GM23338 (cell line): ENCODE results near the gene NFKBIA. TPM values are rescaled to one million over a fixed set of nuclear protein-coding genes. Genes with fewer than 3 reads are reported as not detected.

Source experiments
- ATAC-seq: fragments of 200-7000 bp; cut with Tn5 transposase; 3 replicates; pipeline ENCODE4 v1.9.1; 2020
- DNase-seq: peaks from one replicate; pipeline ENCODE4 v3.0.0-alpha.2; 2015; ENCODE audit warnings: low spot score
- H2AFZ ChIP-seq: fragments of 200-600 bp; sonication (generic); 2 replicates; pipeline ENCODE4 v1.8.0; 2016; ENCODE audit warnings: antibody characterized with exemption, mild to moderate bottlenecking, moderate library complexity
- H3F3A ChIP-seq: fragments of 200-600 bp; sonication (generic); replicated peaks from 2 replicates; pipeline ENCODE4 v1.8.0; 2017; ENCODE audit warnings: antibody characterized with exemption, mixed run types, low read depth
- H3K27ac ChIP-seq: fragments of 200-600 bp; sonication (generic); 2 replicates; pipeline ENCODE4 v1.6.1; 2016; ENCODE audit warnings: low read depth
- H3K27me3 ChIP-seq: fragments of 200-600 bp; sonication (generic); 2 replicates; pipeline ENCODE4 v1.8.0; 2016; ENCODE audit warnings: mild to moderate bottlenecking, mixed run types, moderate library complexity; ENCODE audit not compliant: insufficient read depth
- H3K36me3 ChIP-seq: fragments of 200-600 bp; sonication (generic); 2 replicates; pipeline ENCODE4 v1.8.0; 2016; ENCODE audit warnings: mild to moderate bottlenecking; ENCODE audit not compliant: insufficient read depth
- H3K4me1 ChIP-seq: fragments of 200-600 bp; sonication (generic); 2 replicates; pipeline ENCODE4 v1.8.0; 2016; ENCODE audit warnings: mild to moderate bottlenecking, moderate library complexity; ENCODE audit not compliant: insufficient read depth
- H3K4me2 ChIP-seq: fragments of 200-600 bp; sonication (generic); 2 replicates; pipeline ENCODE4 v1.7.1; 2017; ENCODE audit warnings: mixed run types
- H3K4me3 ChIP-seq: fragments of 200-600 bp; sonication (generic); 2 replicates; pipeline ENCODE4 v1.6.1; 2016; ENCODE audit warnings: mixed run types
- H3K79me2 ChIP-seq: fragments of 200-600 bp; sonication (generic); replicated peaks from 2 replicates; pipeline ENCODE4 v1.8.0; 2017; ENCODE audit warnings: mild to moderate bottlenecking; ENCODE audit not compliant: insufficient read depth
- H3K9me2 ChIP-seq: fragments of 200-600 bp; sonication (generic); 2 replicates; pipeline ENCODE4 v1.8.0; 2017; ENCODE audit not compliant: insufficient read depth
- H4K20me1 ChIP-seq: fragments of 200-600 bp; sonication (generic); replicated peaks from 2 replicates; pipeline ENCODE4 v1.8.0; 2017; ENCODE audit warnings: mild to moderate bottlenecking; ENCODE audit not compliant: insufficient read depth
- H3K27ac Mint-ChIP-seq: 2 replicates; pipeline ENCODE4 v1.8.0; 2020; ENCODE audit warnings: inconsistent platforms, mild to moderate bottlenecking, moderate library complexity, mixed read lengths
- H3K27me3 Mint-ChIP-seq: 3 replicates; pipeline ENCODE4 v1.8.0; 2022; ENCODE audit warnings: low read depth, mild to moderate bottlenecking, moderate library complexity, mixed read lengths, inconsistent platforms; ENCODE audit not compliant: insufficient read depth, poor library complexity
- H3K36me3 Mint-ChIP-seq: 3 replicates; pipeline ENCODE4 v1.8.0; 2021; ENCODE audit warnings: low read depth, mild to moderate bottlenecking, inconsistent platforms, moderate library complexity, mixed read lengths
- H3K4me1 Mint-ChIP-seq: 3 replicates; pipeline ENCODE4 v1.8.0; 2020; ENCODE audit warnings: mild to moderate bottlenecking, inconsistent platforms, mixed read lengths
- H3K4me3 Mint-ChIP-seq: 3 replicates; pipeline ENCODE4 v1.8.0; 2021; ENCODE audit warnings: moderate library complexity, mild to moderate bottlenecking, inconsistent platforms, mixed read lengths
- H3K9me3 Mint-ChIP-seq: 3 replicates; pipeline ENCODE4 v1.8.0; 2020; ENCODE audit warnings: moderate library complexity, mild to moderate bottlenecking, inconsistent platforms, mixed read lengths
- CREB1 ChIP-seq: fragments of 250-450 bp; sonication (Bioruptor Pico); IDR thresholded peaks from 2 replicates; pipeline ENCODE4 v1.5.0; 2020; ENCODE audit warnings: low read depth, mild to moderate bottlenecking, moderate library complexity
- EZH2 ChIP-seq: fragments of 200-600 bp; sonication (generic); IDR thresholded peaks from one replicate; pipeline ENCODE4 v1.8.0; 2017; ENCODE audit warnings: antibody characterized with exemption, mild to moderate bottlenecking, low read depth; ENCODE audit not compliant: unreplicated experiment
- EZH2phosphoT487 ChIP-seq: fragments of 200-600 bp; sonication (generic); IDR thresholded peaks from one replicate; pipeline ENCODE4 v1.8.1; 2018; ENCODE audit warnings: antibody characterized with exemption; ENCODE audit not compliant: unreplicated experiment
- JUNB ChIP-seq: IDR thresholded peaks from one replicate; pipeline ENCODE4 v1.6.1; 2016; ENCODE audit warnings: antibody characterized with exemption; ENCODE audit not compliant: unreplicated experiment
- NANOG ChIP-seq: IDR thresholded peaks from 2 replicates; pipeline ENCODE4 v1.6.1; 2016; ENCODE audit warnings: antibody characterized with exemption, borderline replicate concordance
- POLR2AphosphoS5 ChIP-seq: IDR thresholded peaks from 2 replicates; pipeline ENCODE4 v1.6.1; 2016; ENCODE audit warnings: antibody characterized with exemption, low read depth
- STAT1 ChIP-seq: IDR thresholded peaks from one replicate; pipeline ENCODE4 v1.6.1; 2016; ENCODE audit warnings: antibody characterized with exemption; ENCODE audit not compliant: unreplicated experiment
- ZNF114 ChIP-seq: fragments of 250-450 bp; sonication (Bioruptor Pico); IDR thresholded peaks from 2 replicates; pipeline ENCODE4 v1.5.0; 2020; ENCODE audit warnings: mild to moderate bottlenecking, moderate library complexity
- ZNF331 ChIP-seq: fragments of 250-450 bp; sonication (Bioruptor Pico); IDR thresholded peaks from 2 replicates; pipeline ENCODE4 v1.5.0; 2020; ENCODE audit warnings: low read depth, mild to moderate bottlenecking, moderate library complexity
- polyA plus RNA-seq: library from polyadenylated mRNA; unstranded; fragments of >200 nt; fragmentation: Nextera tagmentation; extraction: Ambion mirVana; gene quantifications from 2 replicates; pipeline ENCODE4 v1.2.1, GENCODE V29; 2016
- total RNA-seq: library from RNA; depleted of rRNA; stranded (reverse); fragments of >200 nt; shearing (Covaris generic); gene quantifications from 2 replicates; pipeline ENCODE4 v1.2.3, GENCODE V29; 2014
- TF ChIP-seq, protein P1 (sequence below): IDR thresholded peaks from 2 replicates; pipeline ENCODE4 v1.6.1; 2016; ENCODE audit warnings: antibody characterized with exemption
- TF ChIP-seq, protein P2 (sequence below): IDR thresholded peaks from one replicate; pipeline ENCODE4 v1.6.1; 2018; ENCODE audit warnings: antibody characterized with exemption; ENCODE audit not compliant: unreplicated experiment
- TF ChIP-seq, protein P3 (sequence below), 2 experiments: fragments of 200-600 bp in 1 of 2; sonication (generic) in 1 of 2; conservative IDR thresholded peaks; 2 replicates each; pipeline versions ENCODE4 v1.5.1 to v1.6.1; 2016 to 2017; ENCODE audit warnings: antibody characterized with exemption in 2 of 2, low read depth in 2 of 2, mild to moderate bottlenecking in 2 of 2, moderate library complexity in 1 of 2
- TF ChIP-seq, protein P4 (sequence below): fragments of 250-450 bp; sonication (Bioruptor Pico); IDR thresholded peaks from 2 replicates; pipeline ENCODE4 v1.5.0; 2020; ENCODE audit warnings: mild to moderate bottlenecking, moderate library complexity

Gene NFKBIA
- total and polyA plus RNA-seq, 2 experiments from 2014 or later = 33.4 to 41.3 TPM

DNA sequence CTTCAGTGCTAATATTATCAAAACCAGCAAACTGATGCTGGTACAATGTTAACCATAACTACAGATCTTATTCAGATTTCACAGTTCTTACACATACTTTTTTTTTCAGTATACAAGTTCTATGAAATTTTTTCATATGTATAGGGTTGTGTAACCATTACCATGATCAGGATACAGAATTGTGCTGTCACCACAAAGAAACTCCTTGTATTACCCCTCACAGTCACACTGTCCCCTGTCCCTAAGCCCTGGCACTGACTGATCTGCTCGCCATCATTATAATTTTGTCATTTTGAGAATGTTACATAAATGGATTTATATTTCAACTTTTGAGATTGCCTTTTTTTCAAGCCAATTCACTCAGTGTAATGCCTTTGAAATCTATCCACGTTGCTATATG is 21.3 kb upstream of the NFKBIA start:
- no peak for DNase-seq
- H3K36me3 Mint-ChIP-seq = no peaks in the 10 kb centered on the region
- no peak for ATAC-seq

More for the DNA sequence above, 21.3 kb upstream of the NFKBIA start:
- no peak overlapping the region for H3K27ac Mint-ChIP-seq
- Histone ChIP-seq H3K27ac (no peak overlapping the region), H3K79me2 (no peaks in the 10 kb centered on the region), H3K36me3 (no peaks in the 10 kb centered on the region), H2AFZ (no peak overlapping the region), H3K9me2 (no peaks in the 10 kb centered on the region), H3K27me3 (no peaks in the 10 kb centered on the region), H3K4me2 (no peak overlapping the region), H3K4me1 (no peaks in the 10 kb centered on the region), H3K4me3 (no peak overlapping the region), H4K20me1 (no peaks in the 10 kb centered on the region), H3F3A (no peaks in the 10 kb centered on the region)
- no peak for TF ChIP-seq EZH2phosphoT487
- TF ChIP-seq, protein P1, sequence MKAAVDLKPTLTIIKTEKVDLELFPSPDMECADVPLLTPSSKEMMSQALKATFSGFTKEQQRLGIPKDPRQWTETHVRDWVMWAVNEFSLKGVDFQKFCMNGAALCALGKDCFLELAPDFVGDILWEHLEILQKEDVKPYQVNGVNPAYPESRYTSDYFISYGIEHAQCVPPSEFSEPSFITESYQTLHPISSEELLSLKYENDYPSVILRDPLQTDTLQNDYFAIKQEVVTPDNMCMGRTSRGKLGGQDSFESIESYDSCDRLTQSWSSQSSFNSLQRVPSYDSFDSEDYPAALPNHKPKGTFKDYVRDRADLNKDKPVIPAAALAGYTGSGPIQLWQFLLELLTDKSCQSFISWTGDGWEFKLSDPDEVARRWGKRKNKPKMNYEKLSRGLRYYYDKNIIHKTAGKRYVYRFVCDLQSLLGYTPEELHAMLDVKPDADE = no peak
- no peak for TF ChIP-seq NANOG
- TF ChIP-seq, protein P2, sequence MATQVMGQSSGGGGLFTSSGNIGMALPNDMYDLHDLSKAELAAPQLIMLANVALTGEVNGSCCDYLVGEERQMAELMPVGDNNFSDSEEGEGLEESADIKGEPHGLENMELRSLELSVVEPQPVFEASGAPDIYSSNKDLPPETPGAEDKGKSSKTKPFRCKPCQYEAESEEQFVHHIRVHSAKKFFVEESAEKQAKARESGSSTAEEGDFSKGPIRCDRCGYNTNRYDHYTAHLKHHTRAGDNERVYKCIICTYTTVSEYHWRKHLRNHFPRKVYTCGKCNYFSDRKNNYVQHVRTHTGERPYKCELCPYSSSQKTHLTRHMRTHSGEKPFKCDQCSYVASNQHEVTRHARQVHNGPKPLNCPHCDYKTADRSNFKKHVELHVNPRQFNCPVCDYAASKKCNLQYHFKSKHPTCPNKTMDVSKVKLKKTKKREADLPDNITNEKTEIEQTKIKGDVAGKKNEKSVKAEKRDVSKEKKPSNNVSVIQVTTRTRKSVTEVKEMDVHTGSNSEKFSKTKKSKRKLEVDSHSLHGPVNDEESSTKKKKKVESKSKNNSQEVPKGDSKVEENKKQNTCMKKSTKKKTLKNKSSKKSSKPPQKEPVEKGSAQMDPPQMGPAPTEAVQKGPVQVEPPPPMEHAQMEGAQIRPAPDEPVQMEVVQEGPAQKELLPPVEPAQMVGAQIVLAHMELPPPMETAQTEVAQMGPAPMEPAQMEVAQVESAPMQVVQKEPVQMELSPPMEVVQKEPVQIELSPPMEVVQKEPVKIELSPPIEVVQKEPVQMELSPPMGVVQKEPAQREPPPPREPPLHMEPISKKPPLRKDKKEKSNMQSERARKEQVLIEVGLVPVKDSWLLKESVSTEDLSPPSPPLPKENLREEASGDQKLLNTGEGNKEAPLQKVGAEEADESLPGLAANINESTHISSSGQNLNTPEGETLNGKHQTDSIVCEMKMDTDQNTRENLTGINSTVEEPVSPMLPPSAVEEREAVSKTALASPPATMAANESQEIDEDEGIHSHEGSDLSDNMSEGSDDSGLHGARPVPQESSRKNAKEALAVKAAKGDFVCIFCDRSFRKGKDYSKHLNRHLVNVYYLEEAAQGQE = no peak
- TF ChIP-seq, protein P3, sequence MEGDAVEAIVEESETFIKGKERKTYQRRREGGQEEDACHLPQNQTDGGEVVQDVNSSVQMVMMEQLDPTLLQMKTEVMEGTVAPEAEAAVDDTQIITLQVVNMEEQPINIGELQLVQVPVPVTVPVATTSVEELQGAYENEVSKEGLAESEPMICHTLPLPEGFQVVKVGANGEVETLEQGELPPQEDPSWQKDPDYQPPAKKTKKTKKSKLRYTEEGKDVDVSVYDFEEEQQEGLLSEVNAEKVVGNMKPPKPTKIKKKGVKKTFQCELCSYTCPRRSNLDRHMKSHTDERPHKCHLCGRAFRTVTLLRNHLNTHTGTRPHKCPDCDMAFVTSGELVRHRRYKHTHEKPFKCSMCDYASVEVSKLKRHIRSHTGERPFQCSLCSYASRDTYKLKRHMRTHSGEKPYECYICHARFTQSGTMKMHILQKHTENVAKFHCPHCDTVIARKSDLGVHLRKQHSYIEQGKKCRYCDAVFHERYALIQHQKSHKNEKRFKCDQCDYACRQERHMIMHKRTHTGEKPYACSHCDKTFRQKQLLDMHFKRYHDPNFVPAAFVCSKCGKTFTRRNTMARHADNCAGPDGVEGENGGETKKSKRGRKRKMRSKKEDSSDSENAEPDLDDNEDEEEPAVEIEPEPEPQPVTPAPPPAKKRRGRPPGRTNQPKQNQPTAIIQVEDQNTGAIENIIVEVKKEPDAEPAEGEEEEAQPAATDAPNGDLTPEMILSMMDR (conservative IDR thresholded peaks at IDR 0.05; ENCODE audit: low read depth in 2 of 2) = no peak
- TF ChIP-seq, protein P4, sequence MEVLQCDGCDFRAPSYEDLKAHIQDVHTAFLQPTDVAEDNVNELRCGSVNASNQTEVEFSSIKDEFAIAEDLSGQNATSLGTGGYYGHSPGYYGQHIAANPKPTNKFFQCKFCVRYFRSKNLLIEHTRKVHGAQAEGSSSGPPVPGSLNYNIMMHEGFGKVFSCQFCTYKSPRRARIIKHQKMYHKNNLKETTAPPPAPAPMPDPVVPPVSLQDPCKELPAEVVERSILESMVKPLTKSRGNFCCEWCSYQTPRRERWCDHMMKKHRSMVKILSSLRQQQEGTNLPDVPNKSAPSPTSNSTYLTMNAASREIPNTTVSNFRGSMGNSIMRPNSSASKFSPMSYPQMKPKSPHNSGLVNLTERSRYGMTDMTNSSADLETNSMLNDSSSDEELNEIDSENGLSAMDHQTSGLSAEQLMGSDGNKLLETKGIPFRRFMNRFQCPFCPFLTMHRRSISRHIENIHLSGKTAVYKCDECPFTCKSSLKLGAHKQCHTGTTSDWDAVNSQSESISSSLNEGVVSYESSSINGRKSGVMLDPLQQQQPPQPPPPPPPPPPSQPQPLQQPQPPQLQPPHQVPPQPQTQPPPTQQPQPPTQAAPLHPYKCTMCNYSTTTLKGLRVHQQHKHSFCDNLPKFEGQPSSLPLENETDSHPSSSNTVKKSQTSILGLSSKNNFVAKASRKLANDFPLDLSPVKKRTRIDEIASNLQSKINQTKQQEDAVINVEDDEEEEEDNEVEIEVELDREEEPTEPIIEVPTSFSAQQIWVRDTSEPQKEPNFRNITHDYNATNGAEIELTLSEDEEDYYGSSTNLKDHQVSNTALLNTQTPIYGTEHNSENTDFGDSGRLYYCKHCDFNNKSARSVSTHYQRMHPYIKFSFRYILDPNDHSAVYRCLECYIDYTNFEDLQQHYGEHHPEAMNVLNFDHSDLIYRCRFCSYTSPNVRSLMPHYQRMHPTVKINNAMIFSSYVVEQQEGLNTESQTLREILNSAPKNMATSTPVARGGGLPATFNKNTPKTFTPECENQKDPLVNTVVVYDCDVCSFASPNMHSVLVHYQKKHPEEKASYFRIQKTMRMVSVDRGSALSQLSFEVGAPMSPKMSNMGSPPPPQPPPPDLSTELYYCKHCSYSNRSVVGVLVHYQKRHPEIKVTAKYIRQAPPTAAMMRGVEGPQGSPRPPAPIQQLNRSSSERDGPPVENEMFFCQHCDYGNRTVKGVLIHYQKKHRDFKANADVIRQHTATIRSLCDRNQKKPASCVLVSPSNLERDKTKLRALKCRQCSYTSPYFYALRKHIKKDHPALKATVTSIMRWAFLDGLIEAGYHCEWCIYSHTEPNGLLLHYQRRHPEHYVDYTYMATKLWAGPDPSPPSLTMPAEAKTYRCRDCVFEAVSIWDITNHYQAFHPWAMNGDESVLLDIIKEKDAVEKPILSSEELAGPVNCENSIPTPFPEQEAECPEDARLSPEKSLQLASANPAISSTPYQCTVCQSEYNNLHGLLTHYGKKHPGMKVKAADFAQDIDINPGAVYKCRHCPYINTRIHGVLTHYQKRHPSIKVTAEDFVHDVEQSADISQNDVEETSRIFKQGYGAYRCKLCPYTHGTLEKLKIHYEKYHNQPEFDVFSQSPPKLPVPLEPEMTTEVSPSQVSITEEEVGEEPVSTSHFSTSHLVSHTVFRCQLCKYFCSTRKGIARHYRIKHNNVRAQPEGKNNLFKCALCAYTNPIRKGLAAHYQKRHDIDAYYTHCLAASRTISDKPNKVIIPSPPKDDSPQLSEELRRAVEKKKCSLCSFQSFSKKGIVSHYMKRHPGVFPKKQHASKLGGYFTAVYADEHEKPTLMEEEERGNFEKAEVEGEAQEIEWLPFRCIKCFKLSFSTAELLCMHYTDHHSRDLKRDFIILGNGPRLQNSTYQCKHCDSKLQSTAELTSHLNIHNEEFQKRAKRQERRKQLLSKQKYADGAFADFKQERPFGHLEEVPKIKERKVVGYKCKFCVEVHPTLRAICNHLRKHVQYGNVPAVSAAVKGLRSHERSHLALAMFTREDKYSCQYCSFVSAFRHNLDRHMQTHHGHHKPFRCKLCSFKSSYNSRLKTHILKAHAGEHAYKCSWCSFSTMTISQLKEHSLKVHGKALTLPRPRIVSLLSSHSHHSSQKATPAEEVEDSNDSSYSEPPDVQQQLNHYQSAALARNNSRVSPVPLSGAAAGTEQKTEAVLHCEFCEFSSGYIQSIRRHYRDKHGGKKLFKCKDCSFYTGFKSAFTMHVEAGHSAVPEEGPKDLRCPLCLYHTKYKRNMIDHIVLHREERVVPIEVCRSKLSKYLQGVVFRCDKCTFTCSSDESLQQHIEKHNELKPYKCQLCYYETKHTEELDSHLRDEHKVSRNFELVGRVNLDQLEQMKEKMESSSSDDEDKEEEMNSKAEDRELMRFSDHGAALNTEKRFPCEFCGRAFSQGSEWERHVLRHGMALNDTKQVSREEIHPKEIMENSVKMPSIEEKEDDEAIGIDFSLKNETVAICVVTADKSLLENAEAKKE (CRISPR knock-in tag) = no peak
- no peak for TF ChIP-seq CREB1 (CRISPR knock-in tag)
- TF ChIP-seq ZNF331 (CRISPR knock-in tag) = no peak
- TF ChIP-seq JUNB = no peak
- TF ChIP-seq POLR2AphosphoS5 = no peak
- TF ChIP-seq EZH2 = no peak
- no peak for TF ChIP-seq ZNF114
- TF ChIP-seq STAT1 = no peak
- H3K4me3 Mint-ChIP-seq = no peak overlapping the region
- H3K9me3 Mint-ChIP-seq = peaks cover 4% of the 10 kb centered on the region; the same call in 1 of the 3 replicates
- H3K4me1 Mint-ChIP-seq = peaks cover 9% of the 10 kb centered on the region; the same call in 2 of the 3 replicates
- H3K27me3 Mint-ChIP-seq = peaks cover 5% of the 10 kb centered on the region
